Panc1 (cell line): ENCODE results near the gene FREM2. TPM values are rescaled to one million over a fixed set of nuclear protein-coding genes. Genes with fewer than 3 reads are reported as not detected.

Experiments
- ATAC-seq: fragments of 200-7000 bp; cut with Tn5 transposase; 2 replicates; pipeline ENCODE4 v1.9.1; 2020; ENCODE audit warnings: mild to moderate bottlenecking, moderate library complexity
- BruUV-seq: library from RNA; stranded (reverse); fragments of 400-500 nt; replicated peaks from 2 replicates; lab custom pipeline; 2021; lab: Mats Ljungman, UMichigan
- CTCF ChIA-PET: fragments of 300-600 bp; sonication (Branson Sonifier 250); formaldehyde crosslinking; loops from one replicate; lab custom pipeline; 2022; ENCODE audit warnings: antibody characterized with exemption; lab: Charles Lee
- POLR2A ChIA-PET: fragments of 300-600 bp; sonication (Branson Sonifier 250); formaldehyde crosslinking; loops from one replicate; lab custom pipeline; 2022; ENCODE audit warnings: antibody characterized with exemption; lab: Charles Lee
- DNase-seq: peaks from one replicate; pipeline ENCODE4 v3.0.0-alpha.2; 2010; ENCODE audit warnings: low read depth, low spot score
- H3K27ac ChIP-seq: 2 replicates; pipeline ENCODE4 v1.5.1; 2011; ENCODE audit warnings: mild to moderate bottlenecking, low read length, inconsistent platforms
- H3K27me3 ChIP-seq: fragments of 200-500 bp; sonication (Bioruptor generic); 2 replicates; pipeline ENCODE4 v1.6.0; 2014; ENCODE audit warnings: low read length, inconsistent platforms; ENCODE audit not compliant: control insufficient read depth, insufficient read depth
- H3K36me3 ChIP-seq: fragments of 200-500 bp; sonication (Bioruptor generic); 2 replicates; pipeline ENCODE4 v1.5.1; 2014; ENCODE audit warnings: inconsistent platforms, mild to moderate bottlenecking, low read length, moderate library complexity; ENCODE audit not compliant: control insufficient read depth, insufficient read depth
- H3K4me1 ChIP-seq: 2 replicates; pipeline ENCODE4 v1.5.1; 2011; ENCODE audit warnings: inconsistent platforms, mild to moderate bottlenecking, low read length, moderate library complexity; ENCODE audit not compliant: control insufficient read depth, insufficient read depth
- H3K4me3 ChIP-seq, 2 experiments: 2 replicates each; pipeline ENCODE4 v1.5.1; 2011 to 2012; ENCODE audit warnings: low read depth in 2 of 2, low read length in 2 of 2, mild to moderate bottlenecking in 2 of 2, inconsistent platforms in 1 of 2, moderate library complexity in 1 of 2
- H3K9me3 ChIP-seq: fragments of 200-500 bp; sonication (Bioruptor generic); 2 replicates; pipeline ENCODE4 v1.5.1; 2014; ENCODE audit warnings: low read depth, mild to moderate bottlenecking, inconsistent platforms, low read length, moderate library complexity; ENCODE audit not compliant: control insufficient read depth, insufficient read depth
- CTCF ChIP-seq: fragments of 450-650 bp; IDR thresholded peaks from 2 replicates; pipeline ENCODE4 v1.5.1; 2017; ENCODE audit warnings: mild to moderate bottlenecking
- POLR2AphosphoS5 ChIP-seq: IDR thresholded peaks from 2 replicates; pipeline ENCODE4 v1.6.1; 2012; ENCODE audit warnings: mild to moderate bottlenecking, low read depth, low read length, moderate library complexity
- REST ChIP-seq, 2 experiments: IDR thresholded peaks; 2 replicates each; pipeline ENCODE4 v1.6.1; 2011 to 2012; ENCODE audit warnings: low read depth in 2 of 2, control low read depth in 1 of 2, low read length in 1 of 2, mild to moderate bottlenecking in 1 of 2, moderate library complexity in 1 of 2; ENCODE audit not compliant: insufficient read depth in 1 of 2
- SIN3A ChIP-seq: IDR thresholded peaks from 2 replicates; pipeline ENCODE4 v1.6.1; 2012; ENCODE audit warnings: low read depth, mild to moderate bottlenecking, low read length, moderate library complexity, borderline replicate concordance; ENCODE audit not compliant: insufficient read depth
- TCF7L2 ChIP-seq: IDR thresholded peaks from 2 replicates; pipeline ENCODE4 v1.6.1; 2011; ENCODE audit warnings: mild to moderate bottlenecking, low read depth, low read length, inconsistent platforms
- in situ Hi-C: cut with HindIII; loops from 2 replicates; pipeline ENCODE4 v1.10.0; 2016; ENCODE audit warnings: low sequenced_read_pairs, low pct_unique_long_range_greater_than_20kb
- intact Hi-C: fragments of 100-400 bp; cut with micrococcal nuclease; formaldehyde crosslinking; loops from one replicate; pipeline ENCODE4 v1.10.0; 2022; ENCODE audit not compliant: unreplicated experiment
- total RNA-seq: library from RNA; stranded (reverse); gene quantifications from one replicate; pipeline ENCODE4 v1.2.1, GENCODE V29; 2021; ENCODE audit not compliant: unreplicated experiment

FREM2 gene
- total RNA-seq, 1 experiment from 2014 or later, result 0.15 TPM

- H3K9me3 ChIP-seq, result no peaks in the 10 kb centered on the region
- TF ChIP-seq SIN3A (no peak), POLR2AphosphoS5 (no peak), REST (IDR thresholded peaks at IDR 0.05; ENCODE audit: insufficient read depth in 1 of 2, low read depth in 2 of 2, low read length in 1 of 2) (no peak), TCF7L2 (no peak), CTCF (no peak)
- no TSS peak for BruUV-seq
- intact Hi-C loops (no loop called here), in situ Hi-C loops (no loop called here)
- no peak overlapping the region for H3K4me3 ChIP-seq
- H3K4me1 ChIP-seq, result no peaks in the 10 kb centered on the region
- DNase-seq, result no peak
- no peak for ATAC-seq
- no peaks in the 10 kb centered on the region for H3K36me3 ChIP-seq
- CTCF ChIA-PET, result no interaction called here
- H3K27me3 ChIP-seq, result no peaks in the 10 kb centered on the region
- POLR2A ChIA-PET, result no interaction called here
- no peak overlapping the region for H3K27ac ChIP-seq
These were observed 210.6 kb downstream of the FREM2 start for GRCh38 chr13:38897521-38897920.

GRCh38 chr13:38898481-38898880 lies 211.6 kb downstream of the FREM2 start:
- Histone ChIP-seq H3K27ac (no peak overlapping the region), H3K27me3 (no peaks in the 10 kb centered on the region), H3K36me3 (no peaks in the 10 kb centered on the region), H3K4me3 (no peak overlapping the region), H3K4me1 (no peaks in the 10 kb centered on the region), H3K9me3 (no peaks in the 10 kb centered on the region)
- TF ChIP-seq SIN3A, result no peak
- no peak for TF ChIP-seq REST (IDR thresholded peaks at IDR 0.05; ENCODE audit: insufficient read depth in 1 of 2, low read depth in 2 of 2, low read length in 1 of 2)
- TF ChIP-seq CTCF, result no peak
- TF ChIP-seq TCF7L2, result no peak
- no peak for TF ChIP-seq POLR2AphosphoS5
- BruUV-seq, result no TSS peak
- intact Hi-C loops, result no loop called here
- DNase-seq, result no peak
- POLR2A ChIA-PET, result no interaction called here
- in situ Hi-C loops, result no loop called here
- CTCF ChIA-PET, result no interaction called here
- no peak for ATAC-seq
